Measurements from ENCODE around the gene ZC3H10.

ZC3H10 gene

DNA sequence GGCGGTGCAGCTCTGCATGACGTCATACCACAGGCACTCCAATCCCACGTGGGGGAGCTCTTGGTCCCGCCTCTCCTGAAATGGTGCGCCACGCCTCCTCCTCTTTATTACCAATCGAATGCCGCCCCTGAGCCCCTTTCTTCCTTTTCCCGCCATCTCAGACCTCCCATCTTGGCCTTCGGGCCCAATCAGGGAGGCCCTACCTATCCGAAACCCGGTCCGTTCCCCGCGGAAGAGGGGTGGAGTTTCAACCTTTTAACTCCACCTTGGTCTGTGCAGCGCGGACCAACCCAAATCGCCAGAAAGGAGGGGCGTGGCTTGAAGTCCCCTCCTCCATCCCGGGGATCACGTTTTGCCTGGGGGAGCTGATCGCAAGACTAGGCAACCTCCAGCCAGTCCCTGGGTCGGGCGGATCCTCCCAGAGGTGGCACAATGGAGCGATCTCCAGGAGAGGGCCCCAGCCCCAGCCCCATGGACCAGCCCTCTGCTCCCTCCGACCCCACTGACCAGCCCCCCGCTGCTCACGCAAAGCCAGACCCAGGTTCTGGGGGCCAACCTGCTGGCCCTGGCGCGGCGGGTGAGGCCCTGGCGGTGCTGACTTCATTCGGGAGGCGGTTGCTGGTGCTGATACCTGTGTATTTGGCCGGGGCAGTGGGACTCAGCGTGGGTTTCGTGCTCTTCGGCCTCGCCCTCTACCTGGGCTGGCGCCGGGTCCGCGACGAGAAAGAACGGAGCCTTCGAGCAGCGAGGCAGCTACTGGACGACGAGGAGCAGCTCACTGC, 10.0 kb downstream of the ZC3H10 start, which contains the start of gene ESYT1:
Gene ESYT1 (plus strand): TSS at position 380 of the 782 bp plus-strand sequence. CDS start 53 bp downstream, at position 433.
- DNase-seq (ENCODE audit: low read depth in 2 of 2) = peak; percentile 91 to 93

DNA sequence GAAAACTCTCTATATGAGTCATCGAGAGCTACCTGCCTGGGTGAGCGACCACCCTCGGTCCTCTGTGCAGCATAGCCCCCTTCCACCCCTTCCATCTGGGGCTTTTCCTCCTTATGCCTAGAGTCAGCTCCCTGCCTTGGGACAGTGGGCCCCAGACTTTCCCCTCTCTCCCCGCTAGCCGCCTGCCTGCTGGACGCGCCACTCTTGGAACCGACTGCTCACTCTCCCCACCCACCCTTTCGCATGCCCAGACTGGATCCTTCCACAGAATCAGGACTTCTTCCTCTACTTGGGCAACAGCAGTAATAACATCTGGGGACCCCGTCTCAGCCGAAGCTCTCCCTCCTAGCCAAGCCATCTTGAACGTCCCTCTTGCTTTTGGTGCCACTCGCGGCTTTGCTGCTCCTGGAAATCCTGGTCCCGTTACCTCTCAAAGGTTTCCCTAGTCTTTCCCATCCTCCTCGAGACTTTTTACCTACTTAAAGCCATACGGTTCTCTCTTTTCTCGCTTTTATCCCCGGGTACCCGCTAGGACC, 10.7 kb downstream of the ZC3H10 start:
- DNase-seq (ENCODE audit: low read depth in 2 of 2) = no peak

DNA sequence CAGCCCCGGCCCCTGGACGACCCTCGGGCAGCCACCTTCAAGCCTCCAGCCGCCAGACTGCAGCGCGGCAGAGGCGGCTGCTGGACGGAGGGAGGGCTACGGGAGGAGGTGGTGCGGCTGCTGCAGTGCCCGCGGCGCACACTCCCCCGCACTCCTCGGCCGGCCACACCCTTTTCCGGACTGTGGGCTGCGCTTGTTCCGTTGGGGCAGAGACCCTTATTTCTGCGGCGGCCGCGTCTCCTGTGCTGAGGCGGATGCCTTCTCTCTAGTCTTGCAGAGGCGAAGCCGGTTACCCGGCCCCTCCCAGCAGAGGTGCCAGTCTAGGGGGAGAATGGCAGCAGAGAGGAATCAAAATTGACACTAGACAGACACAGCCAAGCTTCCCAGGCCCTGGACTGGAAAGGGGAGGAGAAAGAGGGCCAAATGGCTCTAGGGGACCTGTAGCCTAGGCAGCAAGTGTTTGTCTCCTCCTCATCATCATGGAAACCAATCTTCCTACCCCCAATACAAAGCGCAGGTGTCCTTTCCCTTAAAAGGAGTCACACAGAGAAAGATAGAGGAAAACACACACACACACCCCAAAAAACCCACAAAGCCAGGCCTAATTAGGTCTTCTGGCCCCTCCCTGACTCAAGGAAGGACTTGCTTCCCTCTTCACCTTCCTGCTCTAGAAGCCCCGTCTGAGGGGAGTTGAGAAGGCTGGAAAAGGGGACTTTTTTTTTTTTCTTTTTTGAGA, 11.3 kb downstream of the ZC3H10 start:
- peak; percentile 24 to 50 for DNase-seq (ENCODE audit: low read depth in 2 of 2)

DNA sequence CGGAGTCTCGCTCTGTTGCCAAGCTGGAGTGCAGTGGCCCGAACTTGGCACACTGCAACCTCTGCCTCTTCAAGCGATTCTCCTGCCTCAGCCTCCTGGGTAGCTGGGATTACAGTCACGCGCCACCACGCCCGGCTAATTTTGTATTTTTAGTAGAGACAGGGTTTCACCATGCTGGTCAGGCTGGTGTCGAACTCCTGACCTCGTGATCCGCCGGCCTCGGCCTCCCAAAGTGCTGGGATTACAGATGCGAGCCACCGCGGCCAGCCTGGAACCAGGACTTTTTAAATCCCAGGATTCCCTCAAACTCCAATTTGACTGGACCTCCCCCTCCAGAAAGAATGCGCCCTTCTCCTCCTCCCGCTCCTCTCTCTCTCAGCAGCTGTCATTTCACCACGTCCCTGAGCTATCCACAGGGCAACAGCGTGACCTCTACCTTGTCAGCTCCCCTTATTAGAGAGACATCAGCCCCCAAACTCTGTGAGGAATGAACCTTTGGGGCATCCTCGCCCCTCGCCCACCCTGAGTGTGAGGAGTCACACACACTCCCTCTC, 12.0 kb downstream of the ZC3H10 start:
- DNase-seq (ENCODE audit: low read depth in 2 of 2) = no peak

DNA sequence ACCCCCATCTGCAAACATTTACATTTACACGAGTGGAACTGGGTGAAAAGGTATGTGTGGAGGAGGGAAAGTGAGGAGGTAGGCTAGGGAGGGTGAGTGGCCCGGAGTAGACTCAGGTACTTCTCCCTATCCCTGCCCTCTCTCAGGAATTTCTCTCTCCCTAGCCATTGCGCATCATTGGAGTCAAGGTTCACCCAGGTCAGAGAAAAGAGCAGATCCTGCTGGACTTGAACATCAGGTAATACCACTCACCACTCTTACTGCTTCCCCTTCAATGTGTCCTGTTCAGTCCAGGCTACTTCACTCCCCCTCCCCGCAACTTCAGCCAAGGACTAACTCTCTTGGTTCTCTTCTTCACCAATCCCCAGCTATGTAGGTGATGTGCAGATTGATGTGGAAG, 12.8 kb downstream of the ZC3H10 start:
- DNase-seq (ENCODE audit: low read depth in 2 of 2) = no peak

DNA sequence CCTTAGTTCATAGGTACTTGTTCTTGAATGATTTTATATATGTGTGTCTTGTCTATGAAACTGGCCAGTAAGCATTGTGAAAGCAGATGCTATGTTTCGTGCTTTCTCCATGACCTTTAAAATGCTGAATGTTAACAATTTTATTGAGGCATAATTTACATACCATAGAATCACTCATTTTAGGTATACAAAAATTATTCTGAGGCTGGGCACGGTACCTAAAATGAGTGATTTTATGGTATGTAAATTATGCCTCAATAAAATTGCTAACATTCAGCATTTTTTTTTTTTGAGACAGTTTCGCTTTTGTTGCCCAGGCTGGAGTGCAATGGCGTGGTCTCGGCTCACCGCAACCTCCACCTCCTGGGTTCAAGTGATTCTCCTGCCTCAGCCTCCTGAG, 16.8 kb downstream of the ZC3H10 start:
- DNase-seq (ENCODE audit: low read depth in 2 of 2) = no peak

DNA sequence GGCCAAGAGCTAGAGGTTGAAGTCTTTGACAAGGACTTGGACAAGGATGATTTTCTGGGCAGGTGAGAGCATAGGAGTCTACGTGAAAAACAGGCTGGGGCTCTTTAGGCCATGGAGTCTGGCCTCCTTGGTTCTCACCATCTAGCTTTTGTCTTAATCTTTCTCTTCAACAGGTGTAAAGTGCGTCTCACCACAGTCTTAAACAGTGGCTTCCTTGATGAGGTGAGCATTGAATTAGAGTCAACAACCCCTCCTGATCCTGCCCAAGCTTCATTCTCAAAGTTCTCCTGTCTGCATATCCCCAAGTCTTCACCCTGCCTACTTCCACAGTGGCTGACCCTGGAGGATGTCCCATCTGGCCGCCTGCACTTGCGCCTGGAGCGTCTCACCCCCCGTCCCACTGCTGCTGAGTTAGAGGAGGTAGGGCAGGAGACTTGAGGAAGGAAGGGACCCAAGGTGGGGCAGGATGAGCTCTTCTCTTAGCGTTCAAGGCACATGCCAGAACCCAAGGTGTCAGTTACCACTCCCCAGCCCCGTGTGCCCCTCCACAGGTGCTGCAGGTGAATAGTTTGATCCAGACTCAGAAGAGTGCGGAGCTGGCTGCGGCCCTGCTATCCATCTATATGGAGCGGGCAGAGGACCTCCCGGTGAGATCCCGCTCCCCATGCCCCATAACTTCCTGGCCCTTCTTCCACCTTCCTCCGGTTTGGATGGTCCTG, 19.9 kb downstream of the ZC3H10 start:
- DNase-seq (ENCODE audit: low read depth in 2 of 2) = no peak

DNA sequence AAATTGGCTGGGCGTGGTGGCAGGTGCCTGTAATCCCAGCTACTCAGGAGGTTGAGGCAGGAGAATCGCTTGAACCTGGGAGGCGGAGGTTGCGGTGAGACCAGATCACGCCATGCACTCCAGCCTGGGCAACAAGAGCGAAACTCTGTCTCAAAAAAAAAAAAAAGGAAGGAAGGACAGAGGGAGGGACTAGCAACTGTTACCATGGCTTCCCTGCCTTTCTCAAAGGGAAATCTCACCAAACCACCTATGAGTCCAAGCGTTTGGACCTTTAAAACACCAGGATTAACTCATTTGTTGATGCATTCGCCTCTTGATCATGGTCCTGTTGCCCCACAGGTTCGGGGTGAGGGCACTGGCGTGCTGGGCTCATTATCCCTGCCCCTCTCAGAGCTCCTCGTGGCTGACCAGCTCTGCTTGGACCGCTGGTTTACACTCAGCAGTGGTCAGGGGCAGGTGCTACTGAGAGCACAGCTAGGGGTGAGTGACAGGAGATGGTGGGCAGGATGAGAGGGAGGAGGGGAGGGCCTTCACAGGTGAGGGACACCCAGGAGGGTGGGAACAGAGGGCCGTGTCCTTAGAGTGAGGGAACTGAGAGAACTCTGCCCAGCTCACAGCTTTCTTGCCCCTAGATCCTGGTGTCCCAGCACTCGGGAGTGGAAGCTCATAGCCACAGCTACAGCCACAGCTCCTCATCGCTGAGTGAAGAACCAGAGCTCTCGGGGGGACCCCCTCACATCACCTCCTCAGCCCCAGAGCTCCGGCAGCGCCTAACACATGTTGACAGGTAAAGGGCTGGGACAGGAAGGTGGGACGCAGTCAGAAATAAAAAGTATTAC, 24.1 kb downstream of the ZC3H10 start:
- no peak for DNase-seq (ENCODE audit: low read depth in 2 of 2)

DNA sequence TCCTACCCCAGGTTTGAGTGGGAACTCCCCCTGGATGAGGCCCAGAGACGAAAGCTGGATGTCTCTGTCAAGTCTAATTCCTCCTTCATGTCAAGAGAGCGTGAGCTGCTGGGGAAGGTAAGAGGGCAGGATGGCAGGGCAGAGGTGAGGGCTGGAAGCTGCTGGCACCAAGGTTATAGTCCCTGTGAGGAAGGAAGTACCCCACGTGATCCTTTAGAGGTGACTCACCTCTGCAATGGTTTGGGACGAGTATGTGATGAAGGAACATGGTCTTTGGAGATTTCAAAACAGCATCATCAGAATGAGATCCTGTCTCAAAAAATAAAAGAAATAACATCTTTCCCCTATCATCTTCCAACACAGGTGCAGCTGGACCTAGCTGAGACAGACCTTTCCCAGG, 25.2 kb downstream of the ZC3H10 start:
- DNase-seq (ENCODE audit: low read depth in 2 of 2) = no peak

DNA sequence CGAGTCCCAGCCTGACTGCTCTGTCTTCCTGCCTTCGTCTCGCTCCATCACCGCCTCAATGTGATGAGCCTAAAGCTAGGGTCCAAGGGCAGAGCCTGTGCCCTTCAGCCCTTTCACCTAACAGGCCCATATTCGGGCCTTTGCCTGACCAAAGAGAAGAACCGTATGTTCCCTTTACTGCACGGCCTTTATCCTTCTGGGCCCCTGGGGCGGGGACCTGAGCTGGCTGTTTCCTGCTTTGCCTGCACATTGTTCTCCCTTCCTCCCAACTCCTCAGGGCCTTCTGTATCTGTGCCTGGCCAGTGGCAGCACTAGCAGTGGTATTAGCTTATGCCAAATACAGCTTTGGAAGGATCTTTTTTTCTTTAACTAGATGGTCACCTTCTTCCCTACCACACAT, 25.8 kb downstream of the ZC3H10 start:
- no peak for DNase-seq (ENCODE audit: low read depth in 2 of 2)

DNA sequence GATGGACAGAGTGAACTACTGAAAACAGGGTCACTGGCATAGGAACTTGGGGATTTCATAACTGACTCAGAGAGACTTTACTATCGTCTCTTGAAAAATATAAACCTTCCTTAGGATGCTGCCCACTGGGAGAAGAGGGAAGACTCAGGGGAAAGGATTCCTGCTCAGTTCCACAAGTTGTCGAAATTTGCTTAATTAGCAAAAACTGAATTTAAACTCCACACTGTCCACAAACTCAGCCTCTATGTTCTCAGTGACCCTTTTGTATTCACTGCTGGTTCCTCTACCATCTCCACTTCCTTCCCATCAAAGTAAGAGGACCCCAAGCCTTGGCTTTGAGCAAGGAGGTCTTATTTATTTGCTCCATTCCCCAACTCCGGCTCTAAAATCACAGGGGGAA, 27.2 kb downstream of the ZC3H10 start:
- no peak for DNase-seq (ENCODE audit: low read depth in 2 of 2)

DNA sequence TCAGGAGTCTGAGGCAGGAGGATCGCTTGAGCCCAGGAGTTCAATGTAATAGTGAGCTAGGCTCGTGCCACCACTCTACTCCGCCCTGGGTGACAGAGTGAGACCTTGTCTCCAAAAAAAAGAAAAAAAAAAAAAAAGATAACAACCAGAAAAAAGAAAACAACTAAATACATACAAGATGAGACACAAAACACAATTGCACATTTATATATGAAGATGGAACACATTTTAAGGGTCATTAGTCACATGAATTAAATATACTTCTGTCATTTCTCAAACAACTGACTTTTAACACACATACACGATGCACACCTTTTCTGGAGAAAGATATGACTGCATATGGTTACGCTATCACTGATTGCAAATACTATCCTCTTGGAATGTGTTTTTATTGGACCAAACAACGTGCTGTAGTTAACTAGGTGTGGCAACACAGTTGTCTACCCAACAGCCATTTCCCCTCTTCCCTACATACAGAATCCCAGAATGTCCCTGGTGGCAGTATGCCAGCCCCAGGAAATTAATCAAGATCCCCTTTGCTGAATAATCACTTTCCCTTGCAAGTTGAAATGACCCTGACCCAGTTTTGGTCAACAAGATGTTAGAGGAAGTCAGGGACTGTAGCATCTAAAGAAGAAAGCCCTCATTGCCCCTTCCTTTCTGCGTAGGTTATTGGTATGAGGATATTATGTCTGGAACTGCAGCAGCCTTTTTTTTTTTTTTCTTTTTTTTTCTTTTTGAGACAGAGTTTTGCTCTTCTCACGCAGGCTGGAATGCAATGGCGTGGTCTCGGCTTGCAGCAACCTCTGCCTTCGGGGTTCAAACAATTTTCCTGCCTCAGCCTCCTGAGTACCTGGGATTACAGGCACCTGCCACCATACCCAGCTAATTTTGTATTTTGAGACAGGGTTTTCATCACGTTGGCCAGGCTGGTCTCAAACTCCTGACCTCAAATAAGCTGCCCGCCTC, 28.7 kb downstream of the ZC3H10 start:
- DNase-seq (ENCODE audit: low read depth in 2 of 2) = no peak

DNA sequence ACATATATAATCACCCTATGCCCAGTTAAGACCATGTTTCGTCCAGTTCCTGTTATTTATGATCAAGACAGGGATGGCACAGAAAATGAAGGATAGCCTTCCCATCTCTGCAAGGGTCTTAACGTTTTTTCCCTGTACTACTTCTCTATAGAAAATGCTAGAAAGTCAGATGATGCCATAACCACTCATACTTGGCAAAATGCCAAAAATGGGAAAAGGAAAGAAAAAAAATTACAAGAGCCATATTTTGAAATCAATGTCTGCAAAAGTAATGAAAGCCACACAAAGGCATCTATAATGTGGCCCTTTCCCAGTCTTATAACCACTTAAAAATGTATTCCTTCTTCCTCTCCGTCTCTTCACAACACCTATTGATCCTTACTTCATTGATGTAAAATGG, 32.5 kb downstream of the ZC3H10 start:
- no peak for DNase-seq (ENCODE audit: low read depth in 2 of 2)

DNA sequence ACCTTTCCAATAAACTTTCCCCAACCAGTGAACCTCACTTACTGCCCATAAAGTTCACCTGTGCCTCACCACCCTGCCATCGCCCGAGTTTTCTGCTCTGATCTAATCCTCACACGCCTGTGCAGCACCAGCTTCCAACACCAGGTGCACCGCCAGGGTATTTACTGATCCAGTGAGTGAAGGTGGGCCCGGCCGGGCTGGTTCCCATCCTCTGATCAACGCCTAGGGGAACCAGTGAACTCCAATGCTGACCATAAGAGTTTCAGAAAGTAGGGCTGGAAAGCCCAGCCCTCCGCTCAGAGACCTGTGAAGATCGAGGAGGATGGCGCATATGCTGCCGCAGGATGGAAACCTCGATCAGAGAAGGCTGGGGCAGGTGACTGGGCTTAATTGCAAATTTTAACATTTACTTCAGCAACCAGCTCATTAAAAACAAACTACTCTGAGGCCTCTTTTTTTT, 33.6 kb downstream of the ZC3H10 start:
- peak; percentile 57 to 62 for DNase-seq (ENCODE audit: low read depth in 2 of 2)

DNA sequence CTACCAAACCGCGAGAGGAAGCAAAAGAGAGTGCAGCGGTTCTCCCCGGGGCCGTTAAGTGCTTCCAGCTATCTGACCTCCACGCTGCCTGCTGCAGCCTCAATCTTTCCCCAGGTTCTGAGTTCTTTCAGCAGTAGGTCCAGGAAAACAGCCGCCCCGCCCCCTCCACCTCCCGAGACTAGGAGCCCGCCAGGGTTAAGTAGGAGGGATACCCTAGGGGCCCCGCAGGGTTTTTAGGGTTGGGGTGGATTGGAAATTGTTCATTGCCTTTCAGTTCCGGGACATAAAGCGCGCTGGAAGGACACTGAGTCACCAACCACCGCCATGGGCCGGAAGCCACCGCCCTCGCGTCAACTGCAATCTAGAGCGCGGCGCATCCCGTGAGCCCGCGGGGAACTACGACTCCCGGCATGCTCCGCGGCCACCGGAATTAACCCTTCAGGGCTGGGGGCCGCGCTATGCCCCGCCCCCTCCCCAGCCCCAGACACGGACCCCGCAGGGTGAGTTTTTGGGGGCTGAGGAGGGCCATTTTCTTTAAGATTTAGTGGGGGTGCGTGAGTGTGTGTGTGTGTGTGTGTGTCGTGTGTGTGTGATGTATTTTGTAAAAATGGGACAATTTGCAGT, 34.2 kb downstream of the ZC3H10 start, which contains the start of gene MYL6B:
Gene MYL6B (plus strand): TSS at position 456 of the 624 bp plus-strand sequence. CDS start 1,332 bp downstream, outside the sequence.
- peak; percentile 91 to 94 for DNase-seq (ENCODE audit: low read depth in 2 of 2)

DNA sequence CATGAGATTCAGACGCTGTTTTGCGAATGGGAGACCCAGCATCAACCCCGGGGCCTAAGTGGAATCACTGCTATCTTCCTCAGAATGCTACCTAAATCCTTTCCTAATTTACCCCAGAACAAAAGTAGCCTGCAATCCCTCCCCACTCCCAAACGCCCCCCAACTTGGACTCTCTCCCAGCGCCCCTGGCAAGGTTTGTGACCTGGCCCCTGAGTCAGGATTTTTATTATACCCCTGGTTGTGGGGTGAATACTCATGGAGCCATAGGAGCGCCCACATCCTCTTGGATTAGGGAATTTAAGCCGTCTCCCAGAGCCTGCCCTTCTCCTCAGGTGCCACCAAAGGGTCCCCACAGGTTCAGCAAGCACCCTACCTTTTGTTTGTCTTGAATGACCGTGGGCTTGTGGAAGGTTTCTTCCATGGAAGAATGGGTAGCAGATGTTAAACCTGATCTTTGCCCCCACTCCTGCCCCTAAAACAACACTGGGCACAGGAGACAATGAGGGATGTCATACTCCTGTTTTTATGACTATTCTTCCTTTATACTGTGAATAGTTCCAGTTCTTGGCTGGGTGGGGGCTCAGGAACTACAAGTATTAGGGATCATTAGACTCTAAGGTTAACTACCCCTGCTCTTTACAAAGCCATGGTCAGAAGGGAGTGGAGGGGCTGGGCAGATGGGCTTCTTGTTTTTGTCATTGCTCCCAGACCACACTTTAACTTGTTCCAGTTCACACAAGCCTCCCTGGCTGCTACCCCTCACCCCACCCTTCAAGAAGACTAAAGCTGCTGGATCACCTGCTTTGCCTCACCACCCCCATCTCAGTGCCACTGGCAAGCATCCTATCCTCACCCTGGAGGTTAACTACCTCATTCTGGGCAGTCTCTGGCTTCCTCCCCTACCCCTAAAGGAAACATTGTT, 35.0 kb downstream of the ZC3H10 start:
- DNase-seq (ENCODE audit: low read depth in 2 of 2) = no peak

DNA sequence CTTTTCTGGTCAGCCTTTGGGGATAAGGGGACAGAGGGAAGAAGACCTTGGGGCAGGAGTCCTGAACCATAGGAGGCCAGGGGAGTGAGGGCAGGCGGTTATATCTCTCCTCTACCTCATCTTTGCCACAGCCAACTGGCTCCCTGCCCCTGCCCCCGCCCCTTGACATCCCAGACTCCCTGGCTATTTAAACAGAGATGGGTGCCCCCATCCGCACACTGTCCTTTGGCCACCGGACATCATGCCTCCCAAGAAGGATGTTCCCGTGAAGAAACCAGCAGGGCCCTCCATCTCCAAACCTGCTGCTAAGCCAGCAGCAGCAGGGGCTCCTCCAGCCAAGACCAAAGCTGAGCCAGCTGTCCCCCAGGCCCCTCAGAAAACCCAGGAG, 35.6 kb downstream of the ZC3H10 start:
- DNase-seq (ENCODE audit: low read depth in 2 of 2) = no peak

DNA sequence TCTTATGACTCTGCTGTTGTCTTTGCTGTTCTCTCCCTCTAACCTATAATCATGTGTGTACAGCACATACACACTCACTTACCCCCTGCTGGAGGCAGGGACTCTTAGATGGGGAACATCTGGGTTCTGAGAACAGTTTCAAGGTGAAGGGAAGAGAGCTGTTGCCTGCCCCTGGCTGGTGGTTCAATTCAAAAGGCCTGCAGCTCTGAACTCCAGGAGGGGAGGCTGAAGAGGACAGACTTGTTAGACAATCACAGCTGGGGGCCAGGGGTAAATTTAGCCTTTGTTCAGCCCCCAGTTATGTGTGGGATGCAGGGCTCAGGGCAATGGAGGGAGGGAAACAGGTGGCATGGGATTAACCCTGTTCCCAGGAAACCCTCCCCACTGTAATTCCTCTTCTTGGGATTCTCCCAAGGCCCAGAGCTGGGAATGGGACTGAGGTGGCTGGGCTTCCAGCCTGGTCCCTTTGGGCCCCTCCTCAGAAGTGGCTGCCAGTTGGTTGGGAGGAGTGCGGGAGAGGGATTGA, 36.2 kb downstream of the ZC3H10 start:
- DNase-seq (ENCODE audit: low read depth in 2 of 2) = no peak
